Lower lobe of right lung (tissue), 2 donors: ENCODE measurements around the gene VPS33B. TPM values are rescaled to one million over a fixed set of nuclear protein-coding genes. Genes with fewer than 3 reads are reported as not detected.

Source experiments
- ATAC-seq, 2 donors: fragments of 200-7000 bp; cut with Tn5 transposase; one replicate each; pipeline ENCODE4 v1.9.1; 2020 to 2022; ENCODE audit warnings: mild to moderate bottlenecking in 2 of 2, moderate library complexity in 2 of 2
- DNase-seq: peaks from one replicate; pipeline ENCODE4 v3.0.0-alpha.2; 2020
- H3K27ac ChIP-seq: fragments of 200-600 bp; one replicate; pipeline ENCODE4 v1.8.0; 2022
- H3K27me3 ChIP-seq: fragments of 200-600 bp; one replicate; pipeline ENCODE4 v1.8.0; 2022; ENCODE audit warnings: low read depth
- H3K36me3 ChIP-seq: fragments of 200-600 bp; one replicate; pipeline ENCODE4 v1.8.0; 2022; ENCODE audit warnings: mild to moderate bottlenecking
- H3K4me1 ChIP-seq: fragments of 200-600 bp; one replicate; pipeline ENCODE4 v1.8.0; 2022
- H3K4me3 ChIP-seq: fragments of 200-600 bp; one replicate; pipeline ENCODE4 v1.8.0; 2022; ENCODE audit warnings: mild to moderate bottlenecking
- H3K9me3 ChIP-seq: fragments of 200-600 bp; one replicate; pipeline ENCODE4 v1.8.0; 2022
- CTCF ChIP-seq: fragments of 200-600 bp; IDR thresholded peaks from one replicate; pipeline ENCODE4 v1.8.0; 2022; ENCODE audit warnings: antibody characterized with exemption, mild to moderate bottlenecking
- intact Hi-C: fragments of 100-400 bp; cut with DNase I; formaldehyde crosslinking; loops from one replicate; pipeline ENCODE4 v1.11.0; 2022
- total RNA-seq: library from RNA; stranded (reverse); fragmentation: NEBNext Ultra II Directional; extraction: Animal tissue kit (Norgen Biotek cat#: 25700); gene quantifications from one replicate; pipeline ENCODE4 v1.2.1, GENCODE V29; 2021
- donor health status: DM: no; HTN: yes; CAD: no; lungs with severe emphysema.

VPS33B gene
- total RNA-seq, 1 donor from 2014 or later: 13.3 TPM

- H3K4me3 ChIP-seq: no peak overlapping the region
- TF ChIP-seq CTCF: no peak
- ATAC-seq (no peak), DNase-seq (no peak)
- H3K27me3 ChIP-seq: no peaks in the 10 kb centered on the region
- intact Hi-C loops: no loop called here
- no peaks in the 10 kb centered on the region for H3K36me3 ChIP-seq
- no peak overlapping the region for H3K27ac ChIP-seq
- no peaks in the 10 kb centered on the region for H3K9me3 ChIP-seq
- H3K4me1 ChIP-seq: no peaks in the 10 kb centered on the region
Observed at GRCh38 chr15:90974216-90974615, 48.2 kb downstream of the VPS33B start.

DNA sequence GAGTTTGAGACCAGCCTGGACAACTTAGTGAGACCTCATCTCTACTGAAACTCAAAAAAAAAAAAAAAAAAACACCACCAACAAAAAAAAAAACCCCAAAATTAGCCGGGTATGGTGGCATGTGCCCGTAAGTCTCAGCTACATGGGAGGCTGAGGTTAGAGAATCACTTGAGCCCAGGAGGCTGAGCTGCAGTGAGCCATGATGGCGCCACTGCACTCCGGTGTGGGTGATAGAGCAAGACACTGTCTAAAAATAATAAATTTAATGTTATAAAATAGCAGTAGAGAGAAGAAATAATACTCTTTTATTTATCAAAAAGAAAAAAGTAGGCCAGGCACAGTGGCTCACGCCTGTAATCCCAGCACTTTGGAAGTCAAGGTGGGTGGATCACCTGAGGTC is 50.3 kb downstream of the VPS33B start:
- Histone ChIP-seq H3K4me3 (no peak overlapping the region), H3K27ac (no peak overlapping the region), H3K9me3 (no peaks in the 10 kb centered on the region), H3K4me1 (no peaks in the 10 kb centered on the region), H3K36me3 (peaks cover 3% of the 10 kb centered on the region), H3K27me3 (no peaks in the 10 kb centered on the region)
- intact Hi-C loops: no loop called here
- no peak for TF ChIP-seq CTCF
- ATAC-seq (no peak), DNase-seq (no peak)

DNA sequence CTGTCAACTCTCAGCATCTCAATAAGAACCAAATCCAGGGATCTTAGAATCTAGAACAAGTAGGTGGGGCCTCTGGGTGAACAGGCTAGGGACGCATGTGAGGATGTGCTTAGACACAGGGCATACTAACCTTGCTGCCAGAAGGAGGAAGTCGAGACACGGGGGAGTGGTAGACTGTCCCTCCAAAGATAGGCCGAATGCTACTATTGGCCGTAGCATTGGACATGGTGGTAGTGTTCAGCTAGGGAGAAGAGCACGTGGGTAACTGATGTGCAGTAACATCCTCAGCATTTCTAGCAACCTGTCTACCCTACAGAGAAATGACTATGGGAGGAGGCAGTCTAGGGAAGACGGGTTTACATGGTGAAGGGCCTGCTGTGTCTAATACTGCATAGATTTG is 52.1 kb downstream of the VPS33B start:
- no peak for TF ChIP-seq CTCF
- Histone ChIP-seq H3K9me3 (no peaks in the 10 kb centered on the region), H3K27ac (no peak overlapping the region), H3K4me1 (no peaks in the 10 kb centered on the region), H3K36me3 (peaks cover 16% of the 10 kb centered on the region), H3K4me3 (no peak overlapping the region), H3K27me3 (no peaks in the 10 kb centered on the region)
- intact Hi-C loops: no loop called here
- ATAC-seq: no peak
- DNase-seq: no peak

- intact Hi-C loops: no loop called here
- H3K27me3 ChIP-seq: no peaks in the 10 kb centered on the region
- DNase-seq (no peak), ATAC-seq (no peak)
- no peaks in the 10 kb centered on the region for H3K4me1 ChIP-seq
- H3K36me3 ChIP-seq: peaks cover 24% of the 10 kb centered on the region
- H3K9me3 ChIP-seq: no peaks in the 10 kb centered on the region
- H3K27ac ChIP-seq: no peak overlapping the region
- H3K4me3 ChIP-seq: no peak overlapping the region
- TF ChIP-seq CTCF: no peak
Observed at GRCh38 chr15:90968434-90968833, 54.0 kb downstream of the VPS33B start.

- DNase-seq (no peak), ATAC-seq (no peak)
- no peaks in the 10 kb centered on the region for H3K27me3 ChIP-seq
- no peak overlapping the region for H3K27ac ChIP-seq
- H3K9me3 ChIP-seq: no peaks in the 10 kb centered on the region
- intact Hi-C loops: no loop called here
- peaks cover 29% of the 10 kb centered on the region for H3K36me3 ChIP-seq
- TF ChIP-seq CTCF: no peak
- H3K4me3 ChIP-seq: no peak overlapping the region
- no peaks in the 10 kb centered on the region for H3K4me1 ChIP-seq
Observed at GRCh38 chr15:90967206-90967605, 55.2 kb downstream of the VPS33B start.

DNA sequence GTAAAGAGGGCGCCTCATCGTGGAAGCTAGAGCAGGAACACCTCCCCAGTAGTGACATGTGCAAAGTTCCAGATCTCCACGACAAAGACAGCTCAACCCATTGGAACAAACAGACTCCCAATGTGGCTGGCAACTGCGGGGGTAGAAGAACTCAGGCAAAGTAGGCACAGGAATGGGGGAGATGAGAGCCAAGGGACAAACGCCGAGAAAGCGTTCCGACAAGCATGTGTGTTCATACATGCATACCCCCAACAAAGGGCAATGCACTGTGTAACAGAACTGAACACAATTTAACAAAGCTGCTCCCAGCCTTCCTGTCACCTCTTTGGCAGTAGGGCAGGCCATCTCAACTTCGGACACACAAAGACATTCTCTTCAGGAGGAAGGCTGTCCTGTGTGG is 56.1 kb downstream of the VPS33B start:
- H3K4me1 ChIP-seq: no peaks in the 10 kb centered on the region
- H3K36me3 ChIP-seq: peaks cover 38% of the 10 kb centered on the region
- intact Hi-C loops: no loop called here
- no peak for TF ChIP-seq CTCF
- H3K9me3 ChIP-seq: no peaks in the 10 kb centered on the region
- H3K27me3 ChIP-seq: no peaks in the 10 kb centered on the region
- ATAC-seq (no peak), DNase-seq (no peak)
- H3K27ac ChIP-seq: no peak overlapping the region
- H3K4me3 ChIP-seq: no peak overlapping the region
